HL-60 (cell line): ENCODE data around the gene CCL20.
A peak's percentile ranks its signal among the peaks of the same experiment; 100 is the strongest.

Experiments
- DNase-seq, 2 experiments: peaks; one replicate each; pipeline ENCODE4 v3.0.0-alpha.2; 2010 to 2020; ENCODE audit warnings: low read depth in 1 of 2, low spot score in 1 of 2
- H3K27ac ChIP-seq: fragments of 250-450 bp; sonication (Bioruptor Pico); replicated peaks from 2 replicates; pipeline ENCODE4 v1.5.1; 2020; ENCODE audit warnings: mild to moderate bottlenecking, moderate library complexity
- H3K27me3 ChIP-seq: fragments of 250-450 bp; sonication (Bioruptor Pico); 2 replicates; pipeline ENCODE4 v1.5.1; 2021; ENCODE audit warnings: mild to moderate bottlenecking, moderate library complexity; ENCODE audit not compliant: insufficient read depth, poor library complexity, severe bottlenecking
- H3K4me3 ChIP-seq: replicated peaks from 2 replicates; pipeline ENCODE4 v1.5.1; 2011; ENCODE audit warnings: mild to moderate bottlenecking, control low read depth, low read length; ENCODE audit not compliant: insufficient read depth
- CTCF ChIP-seq: IDR thresholded peaks from one replicate; pipeline ENCODE4 v1.5.1; 2011; ENCODE audit warnings: low read length, control low read depth, inconsistent platforms; ENCODE audit not compliant: insufficient read depth
- GABPA ChIP-seq: IDR thresholded peaks from 2 replicates; pipeline ENCODE4 v1.6.1; 2012; ENCODE audit warnings: low read depth
- POLR2AphosphoS5 ChIP-seq: IDR thresholded peaks from 2 replicates; pipeline ENCODE4 v1.6.1; 2012; ENCODE audit warnings: low read depth
- REST ChIP-seq: IDR thresholded peaks from 2 replicates; pipeline ENCODE4 v1.6.1; 2012; ENCODE audit warnings: low read depth; ENCODE audit not compliant: insufficient replicate concordance
- SPI1 ChIP-seq: IDR thresholded peaks from 2 replicates; pipeline ENCODE4 v1.6.1; 2012; ENCODE audit warnings: low read depth, mild to moderate bottlenecking, borderline replicate concordance

The CCL20 gene

GRCh38 chr2:227805578-227805977 is 8.1 kb upstream of the CCL20 start:
- no peaks in the 10 kb centered on the region for H3K27me3 ChIP-seq
- H3K27ac ChIP-seq, result peak overlapping the region; percentile 3
- peak overlapping the region; percentile 13; the same call in 1 of the 2 replicates for H3K4me3 ChIP-seq
- DNase-seq, result peak in 1 of 2 experiments; percentile 55
- TF ChIP-seq CTCF (no peak), SPI1 (peak; percentile 75)

GRCh38 chr2:227808936-227809335 is 4.7 kb upstream of the CCL20 start:
- DNase-seq, result no peak
- H3K4me3 ChIP-seq, result no peak overlapping the region
- no peaks in the 10 kb centered on the region for H3K27me3 ChIP-seq
- H3K27ac ChIP-seq, result no peak overlapping the region
- TF ChIP-seq SPI1 (no peak), POLR2AphosphoS5 (no peak), REST (no peak), CTCF (no peak), GABPA (no peak)

- no peak for DNase-seq
- H3K27ac ChIP-seq, result no peak overlapping the region
- H3K27me3 ChIP-seq, result no peaks in the 10 kb centered on the region
- no peak overlapping the region for H3K4me3 ChIP-seq
- TF ChIP-seq SPI1 (no peak), REST (no peak), CTCF (no peak), GABPA (no peak), POLR2AphosphoS5 (no peak)
These were observed 1.6 kb upstream of the CCL20 start for GRCh38 chr2:227812001-227812400.

- no peak overlapping the region for H3K27ac ChIP-seq
- no peak for DNase-seq
- no peaks in the 10 kb centered on the region for H3K27me3 ChIP-seq
- TF ChIP-seq POLR2AphosphoS5, result no peak
- no peak for TF ChIP-seq REST
- TF ChIP-seq SPI1, result no peak
- no peak for TF ChIP-seq GABPA
- no peak for TF ChIP-seq CTCF
- H3K4me3 ChIP-seq, result no peak overlapping the region
These were observed 447 bp upstream of the CCL20 start for GRCh38 chr2:227813229-227813561.
